B cell (primary cell): ENCODE data around the gene TGFBR2. TPM values are rescaled to one million over a fixed set of nuclear protein-coding genes. Genes with fewer than 3 reads are reported as not detected.

ENCODE experiments used
- ATAC-seq: fragments of 200-7000 bp; cut with Tn5 transposase; one replicate; pipeline ENCODE4 v1.10.0; 2021; ENCODE audit warnings: low read depth, mild to moderate bottlenecking, moderate number of reproducible peaks, moderate library complexity
- CTCF ChIA-PET: fragments of 350-600 bp; sonication (Branson Sonifier 250); formaldehyde crosslinking; loops from one replicate; lab custom pipeline; 2021; ENCODE audit warnings: antibody characterized with exemption, inconsistent platforms; lab: Charles Lee
- POLR2A ChIA-PET: fragments of 350-600 bp; sonication (Branson Sonifier 250); formaldehyde crosslinking; loops from one replicate; lab custom pipeline; 2021; ENCODE audit warnings: antibody characterized with exemption; lab: Charles Lee
- DNase-seq: peaks from one replicate; pipeline ENCODE4 v3.0.0; 2013
- H2AFZ ChIP-seq: 2 replicates; pipeline ENCODE4 v1.6.1; 2012; ENCODE audit warnings: mild to moderate bottlenecking, low read depth, low read length; ENCODE audit not compliant: insufficient read depth, poor library complexity, severe bottlenecking
- H3K27ac ChIP-seq, 2 donors: 1 replicate in 1 of 2; 2 replicates in 1 of 2; pipeline ENCODE4 v1.5.1; 2012 to 2013; ENCODE audit warnings: low read length in 2 of 2, mild to moderate bottlenecking in 2 of 2, moderate library complexity in 1 of 2
- H3K27me3 ChIP-seq, 4 experiments: fragments of 200-600 bp in 1 of 4; sonication (generic) in 1 of 4; replicated peaks in 1 of 4; 1 replicate in 2 of 4; 2 replicates in 2 of 4; pipeline versions ENCODE4 v1.6.1 to v1.7.0; 2013 to 2016; ENCODE audit warnings: low read length in 3 of 4, mild to moderate bottlenecking in 2 of 4, mixed read lengths in 1 of 4, moderate library complexity in 1 of 4; ENCODE audit not compliant: insufficient read depth in 4 of 4, control insufficient read depth in 3 of 4; ENCODE audit errors: control extremely low read depth in 1 of 4
- H3K36me3 ChIP-seq, 2 experiments: replicated peaks in 1 of 2; 1 replicate in 1 of 2; 2 replicates in 1 of 2; pipeline versions ENCODE4 v1.6.1 to v1.7.1; 2013; ENCODE audit warnings: low read length in 1 of 2; ENCODE audit not compliant: insufficient read depth in 2 of 2, control insufficient read depth in 1 of 2; ENCODE audit errors: control extremely low read depth in 1 of 2, extremely low read depth in 1 of 2
- H3K4me1 ChIP-seq, 2 donors: fragments of 200-600 bp in 1 of 2; sonication (generic) in 1 of 2; 1 replicate in 1 of 2; 2 replicates in 1 of 2; pipeline versions ENCODE4 v1.5.1 to v1.6.1; 2013 to 2017; ENCODE audit warnings: low read length in 2 of 2; ENCODE audit not compliant: control insufficient read depth in 2 of 2, insufficient read depth in 2 of 2
- H3K4me2 ChIP-seq: replicated peaks from 2 replicates; pipeline ENCODE3; 2012; ENCODE audit warnings: mild to moderate bottlenecking, low read depth, low read length; ENCODE audit not compliant: poor library complexity, severe bottlenecking
- H3K4me3 ChIP-seq, 5 experiments: fragments of 200-600 bp in 1 of 5; sonication (generic) in 1 of 5; 1 replicate in 3 of 5; 2 replicates in 2 of 5; pipeline versions ENCODE4 v1.5.1 to v1.7.0; 2011 to 2016; ENCODE audit warnings: low read length in 4 of 5, mild to moderate bottlenecking in 4 of 5, low read depth in 2 of 5, control low read depth in 1 of 5, moderate library complexity in 1 of 5; ENCODE audit not compliant: insufficient read depth in 1 of 5; ENCODE audit errors: control extremely low read depth in 1 of 5, extremely low read depth in 1 of 5
- H3K79me2 ChIP-seq: fragments of 200-600 bp; sonication (generic); one replicate; pipeline ENCODE4 v1.6.0; 2016; ENCODE audit warnings: low read length; ENCODE audit not compliant: control insufficient read depth, insufficient read depth
- H3K9ac ChIP-seq: fragments of 200-600 bp; sonication (generic); 2 replicates; pipeline ENCODE4 v1.6.1; 2017; ENCODE audit warnings: mild to moderate bottlenecking, low read length, moderate library complexity
- H3K9me3 ChIP-seq, 3 donors: one replicate each; pipeline versions ENCODE4 v1.6.1 to v1.7.1; 2013; ENCODE audit warnings: low read length in 2 of 3; ENCODE audit not compliant: control insufficient read depth in 2 of 3, insufficient read depth in 1 of 3; ENCODE audit errors: control extremely low read depth in 1 of 3
- H4K20me1 ChIP-seq: 2 replicates; pipeline ENCODE4 v1.6.0; 2012; ENCODE audit warnings: mild to moderate bottlenecking, low read length; ENCODE audit not compliant: insufficient read depth, control insufficient read depth, poor library complexity, severe bottlenecking
- H3K27ac Mint-ChIP-seq: one replicate; pipeline ENCODE4 v1.8.0; 2021; ENCODE audit warnings: mixed read lengths
- H3K27me3 Mint-ChIP-seq: one replicate; pipeline ENCODE4 v1.8.0; 2021; ENCODE audit warnings: mixed read lengths
- H3K4me1 Mint-ChIP-seq: one replicate; pipeline ENCODE4 v1.8.0; 2021; ENCODE audit warnings: mixed read lengths
- H3K4me3 Mint-ChIP-seq: one replicate; pipeline ENCODE4 v1.8.0; 2021; ENCODE audit warnings: mixed read lengths
- H3K9me3 Mint-ChIP-seq: one replicate; pipeline ENCODE4 v1.8.0; 2022; ENCODE audit warnings: mixed read lengths; ENCODE audit not compliant: insufficient read depth
- CTCF ChIP-seq: fragments of 200-600 bp; IDR thresholded peaks from one replicate; pipeline ENCODE4 v1.8.0; 2022; ENCODE audit warnings: antibody characterized with exemption, mild to moderate bottlenecking
- EZH2 ChIP-seq: IDR thresholded peaks from 2 replicates; pipeline ENCODE4 v1.6.1; 2012; ENCODE audit warnings: borderline replicate concordance, low read depth, mild to moderate bottlenecking, moderate library complexity, low read length; ENCODE audit not compliant: insufficient read depth, poor library complexity, severe bottlenecking
- WGBS: methylation state at CpG from one replicate; pipeline ENCODE4 v1.1.5; 2013; ENCODE audit warnings: missing lambda C conversion rate; ENCODE audit not compliant: insufficient coverage; 5-methylcytosine and 5-hydroxymethylcytosine counted together
- intact Hi-C: fragments of 100-400 bp; cut with micrococcal nuclease; formaldehyde crosslinking; loops from one replicate; pipeline ENCODE4 v1.10.0; 2022
- polyA plus RNA-seq: library from polyadenylated mRNA; depleted of rRNA; stranded (reverse); fragments of >200 nt; gene quantifications from 2 replicates; pipeline ENCODE4 v1.2.3, GENCODE V29; 2012
- total RNA-seq, 2 donors: library from RNA; stranded (reverse); fragments of 120-200 nt in 1 of 2; gene quantifications; 1 replicate in 1 of 2; 2 replicates in 1 of 2; pipeline versions ENCODE4 v1.2.3 to v1.2.4, GENCODE V29; 2013 to 2022

The TGFBR2 gene
- total and polyA plus RNA-seq, 2 donors (not counting 1 experiment from before 2014, with no cell fraction given): 68.7 to 189 TPM

- no peak overlapping the region for H3K4me3 ChIP-seq
- no peaks in the 10 kb centered on the region for H3K79me2 ChIP-seq
- H3K9me3 Mint-ChIP-seq: no peaks in the 10 kb centered on the region
- peaks cover 6% of the 10 kb centered on the region for H3K27me3 Mint-ChIP-seq
- CTCF ChIA-PET: no interaction called here
- ATAC-seq (no peak), DNase-seq (no peak)
- no peak overlapping the region for H2AFZ ChIP-seq
- H4K20me1 ChIP-seq: no peaks in the 10 kb centered on the region
- H3K4me1 ChIP-seq: no peaks in the 10 kb centered on the region
- H3K27me3 ChIP-seq: no peaks in the 10 kb centered on the region
- no peak overlapping the region for H3K9ac ChIP-seq
- TF ChIP-seq CTCF: no peak
- no peak for TF ChIP-seq EZH2
- WGBS: 60% methylated on average over 3 of the region's 3 CpGs
- H3K4me1 Mint-ChIP-seq: no peaks in the 10 kb centered on the region
- POLR2A ChIA-PET: interaction anchor here (0.5 kb wide), 1 partner anchor 365 kb away, joined by 6 read pairs; no protein-coding TSS in a partner anchor
- H3K9me3 ChIP-seq: peaks cover 0 to 1% (median 0%) of the 10 kb centered on the region in 3 donors
- H3K4me3 Mint-ChIP-seq: no peak overlapping the region
- intact Hi-C loops: no loop called here
- H3K4me2 ChIP-seq: no peak overlapping the region
- no peak overlapping the region for H3K27ac Mint-ChIP-seq
- no peak overlapping the region for H3K27ac ChIP-seq
- H3K36me3 ChIP-seq: no peaks in the 10 kb centered on the region
Observed at GRCh38 chr3:30724863-30725262, 118.5 kb downstream of the TGFBR2 start.

- Histone ChIP-seq H3K27ac (no peak overlapping the region), H4K20me1 (no peaks in the 10 kb centered on the region), H3K9me3 (no peaks in the 10 kb centered on the region), H3K4me2 (no peak overlapping the region), H3K27me3 (no peaks in the 10 kb centered on the region), H3K36me3 (no peaks in the 10 kb centered on the region), H3K4me1 (no peaks in the 10 kb centered on the region), H3K4me3 (no peak overlapping the region), H2AFZ (no peak overlapping the region), H3K9ac (no peak overlapping the region), H3K79me2 (no peaks in the 10 kb centered on the region)
- DNase-seq (no peak), ATAC-seq (no peak)
- no peak overlapping the region for H3K4me3 Mint-ChIP-seq
- no peaks in the 10 kb centered on the region for H3K4me1 Mint-ChIP-seq
- CTCF ChIA-PET: interaction anchor here (0.8 kb wide), 1 partner anchor 529 kb away, joined by 3 read pairs; no protein-coding TSS in a partner anchor
- no peak overlapping the region for H3K27ac Mint-ChIP-seq
- POLR2A ChIA-PET: no interaction called here
- H3K9me3 Mint-ChIP-seq: no peaks in the 10 kb centered on the region
- peaks cover 8% of the 10 kb centered on the region for H3K27me3 Mint-ChIP-seq
- TF ChIP-seq CTCF (no peak), EZH2 (no peak)
- intact Hi-C loops: no loop called here
- WGBS: no CpG with 5 or more reads among the region's 4 CpGs
Observed at GRCh38 chr3:30728143-30728542, 121.7 kb downstream of the TGFBR2 start.
